HG03558 (cell line): ENCODE results near the gene BSG.
"Not testable (repeated sequence)": the region's sequence is repeated elsewhere in the genome, so short reads cannot be mapped to it uniquely, and the experiment has no call there.

Source experiments
- ATAC-seq: cut with Tn5 transposase; IDR thresholded peaks from one replicate; pipeline ENCODE4 v1.9.1; 2021; ENCODE audit warnings: moderate number of reproducible peaks; ENCODE audit not compliant: unreplicated experiment; ENCODE audit errors: extremely low read depth

Gene BSG

DNA sequence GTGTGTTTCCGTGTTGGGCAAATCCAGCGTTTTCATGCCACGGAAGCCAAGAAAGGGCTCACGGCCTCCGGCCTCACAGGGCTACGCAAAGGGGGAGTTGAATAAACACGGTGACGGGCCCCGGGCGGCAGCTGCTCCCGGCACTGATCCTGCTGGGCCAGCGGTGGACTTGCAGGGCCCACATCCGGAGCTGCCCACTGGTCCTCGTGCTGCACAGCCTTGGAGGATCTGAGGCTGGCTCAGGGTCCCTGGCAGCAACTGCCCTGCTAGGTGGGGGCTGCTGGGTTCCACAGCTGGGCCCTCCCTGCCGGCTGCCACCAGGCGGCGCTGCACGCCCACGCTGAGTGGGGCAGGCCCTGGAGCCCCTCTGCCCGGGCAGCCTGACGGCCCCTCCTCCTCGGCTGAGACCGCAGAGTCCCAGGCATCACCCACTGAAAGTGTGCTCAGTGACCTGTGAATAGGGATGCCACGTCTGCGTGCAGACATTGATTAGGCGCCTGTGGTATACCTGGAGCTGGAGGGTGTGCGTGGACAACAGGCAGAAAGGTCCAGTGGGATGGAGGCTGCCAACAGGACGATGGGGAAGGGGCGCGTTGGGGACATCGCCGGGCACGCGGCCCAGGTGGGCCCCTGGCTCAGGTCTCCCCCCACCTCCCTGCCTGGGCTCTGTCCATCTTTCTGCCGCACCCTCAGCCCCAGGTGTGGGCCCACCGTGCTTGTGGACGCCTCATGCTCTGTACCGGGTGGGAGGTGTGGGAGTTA is 12.0 kb downstream of the BSG start:
- no peak for ATAC-seq

GRCh38 chr19:585146-585545 is 12.8 kb downstream of the BSG start:
- ATAC-seq: not testable (repeated sequence)

DNA sequence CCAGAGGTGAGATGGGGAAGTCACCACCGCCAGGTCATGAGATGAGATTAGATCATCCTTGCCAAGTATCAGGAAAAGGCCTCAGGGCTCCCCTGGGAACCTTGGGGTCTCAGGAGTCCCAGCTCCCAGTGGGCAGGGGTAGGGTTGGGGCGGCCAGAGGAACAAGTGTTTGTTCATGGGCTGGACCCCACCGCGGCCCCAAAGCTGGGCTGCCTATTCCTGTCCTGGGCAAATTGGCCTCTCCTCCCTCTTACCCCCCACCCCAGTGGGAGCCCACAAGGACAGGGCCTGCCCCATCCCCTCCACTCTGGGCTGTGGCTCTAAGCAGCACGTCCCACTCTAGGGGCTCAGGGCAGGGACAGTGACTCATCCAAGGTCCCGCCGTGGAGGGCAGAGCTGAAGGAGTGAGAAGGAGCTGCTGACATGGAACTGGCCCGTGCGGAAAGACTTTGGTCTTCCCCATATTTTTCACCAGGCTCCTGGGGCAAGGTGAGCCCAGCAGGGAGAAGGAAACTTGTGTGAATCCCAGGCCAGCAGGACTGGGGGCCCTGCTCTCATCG is 13.2 kb downstream of the BSG start:
- no peak for ATAC-seq

- no peak for ATAC-seq
Measured at GRCh38 chr19:588093-588740, 15.8 kb downstream of the BSG start.

GRCh38 chr19:588741-589692 is 16.6 kb downstream of the BSG start:
- no peak for ATAC-seq

- no peak for ATAC-seq
Measured at GRCh38 chr19:589693-590395, 17.4 kb downstream of the BSG start, which contains the start of gene HCN2. HCN2 (plus strand) TSS chr19:589881; CDS start chr19:589946, 65 bp downstream.

- ATAC-seq: no peak
Measured at GRCh38 chr19:590396-590745, 18.0 kb downstream of the BSG start.

- no peak for ATAC-seq
Measured at GRCh38 chr19:590750-591098, 18.3 kb downstream of the BSG start.

- no peak for ATAC-seq
Measured at GRCh38 chr19:591099-591958, 18.9 kb downstream of the BSG start.

DNA sequence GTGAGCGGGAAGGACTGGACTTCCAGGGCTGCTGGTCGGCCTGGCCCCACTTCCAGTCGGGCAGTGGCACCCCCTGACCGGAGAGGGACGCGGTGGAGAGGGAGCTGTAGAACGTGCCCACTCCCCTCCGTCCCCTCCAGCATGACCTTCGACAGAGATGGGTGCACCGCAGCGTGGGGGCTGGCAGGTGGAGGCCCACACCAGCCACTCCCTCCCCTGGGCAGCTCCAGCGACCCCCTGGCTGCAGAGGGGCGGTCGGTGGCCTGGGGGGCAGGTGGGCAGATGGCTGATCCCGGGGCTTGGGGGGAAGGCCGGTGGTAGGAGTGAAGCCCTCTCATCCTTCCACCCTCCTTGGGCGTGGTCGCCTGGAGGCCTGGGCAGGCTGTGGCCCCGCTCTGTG is 19.7 kb downstream of the BSG start:
- no peak for ATAC-seq

DNA sequence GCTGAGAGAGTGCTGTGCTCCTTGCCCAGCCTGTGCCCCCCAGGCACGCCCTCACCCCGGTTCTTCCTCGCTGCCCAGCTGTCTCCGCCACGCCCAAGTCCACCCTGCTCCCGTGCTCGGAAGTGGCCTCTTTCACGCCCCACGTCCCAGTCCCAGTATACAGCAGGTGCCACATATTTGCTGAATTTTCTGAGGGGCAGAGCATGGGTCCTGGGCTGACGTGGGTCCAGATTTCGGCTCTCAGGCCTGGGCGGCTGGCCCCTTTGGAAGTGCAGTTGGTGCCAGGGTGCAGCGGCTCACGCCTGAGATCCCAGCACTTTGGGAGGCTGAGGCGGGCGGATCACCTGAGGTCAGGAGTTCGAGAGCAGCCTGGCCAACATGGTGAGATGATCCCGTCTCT is 20.7 kb downstream of the BSG start:
- no peak for ATAC-seq

DNA sequence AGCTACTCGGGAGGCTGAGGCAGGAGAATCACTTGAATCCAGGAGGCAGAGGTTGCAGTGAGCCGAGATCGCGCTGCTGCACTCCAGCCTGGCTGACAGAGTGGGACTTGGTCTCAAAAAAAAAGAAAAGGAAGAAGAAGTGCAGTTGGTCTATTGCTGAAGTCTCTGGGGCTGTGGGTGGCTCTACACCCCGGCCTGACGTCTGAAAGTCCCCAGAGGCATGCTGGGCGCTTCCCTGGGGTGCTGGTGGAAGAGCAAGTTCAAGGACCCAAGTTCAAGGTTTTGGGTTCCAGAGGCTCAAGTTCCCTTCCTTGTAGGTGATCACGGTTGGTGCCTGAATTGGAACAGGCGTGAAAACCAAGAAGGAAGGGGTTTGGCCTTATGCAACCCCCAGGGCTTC is 21.1 kb downstream of the BSG start:
- ATAC-seq: no peak

DNA sequence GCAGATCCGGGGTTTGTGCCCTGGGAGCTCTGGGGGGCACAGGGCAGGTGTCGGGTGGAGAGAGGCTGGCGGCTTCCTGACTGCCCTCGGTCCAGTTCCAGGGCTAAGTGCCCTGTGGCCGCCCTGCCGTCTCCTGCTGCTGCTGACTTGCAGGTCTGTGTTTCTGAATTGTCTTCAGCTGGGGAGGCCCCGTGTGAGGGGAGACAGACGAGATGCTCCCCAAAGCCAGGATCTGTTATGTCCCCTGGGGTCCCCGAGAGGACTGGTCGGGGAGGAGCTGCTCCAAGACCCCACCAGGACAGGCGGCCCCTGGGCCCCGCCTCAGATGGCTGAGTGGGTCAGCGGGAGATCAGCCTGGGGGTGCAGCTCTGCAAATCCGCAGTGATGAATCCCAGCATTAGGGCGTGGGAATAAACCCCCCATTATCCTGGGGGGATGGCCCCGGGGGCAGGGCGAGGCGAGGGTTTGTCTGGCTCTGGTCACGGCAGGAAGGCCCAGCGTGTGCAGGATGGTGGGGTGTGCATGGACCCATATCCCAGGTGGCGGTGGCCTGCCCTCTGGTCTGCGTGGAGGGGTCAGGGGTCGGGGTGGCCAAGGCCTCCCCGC is 22.0 kb downstream of the BSG start:
- no peak for ATAC-seq

GRCh38 chr19:595326-596262 is 23.2 kb downstream of the BSG start:
- no peak for ATAC-seq

GRCh38 chr19:596263-596655 is 23.9 kb downstream of the BSG start:
- no peak for ATAC-seq

GRCh38 chr19:597406-598315 is 25.3 kb downstream of the BSG start:
- no peak for ATAC-seq

DNA sequence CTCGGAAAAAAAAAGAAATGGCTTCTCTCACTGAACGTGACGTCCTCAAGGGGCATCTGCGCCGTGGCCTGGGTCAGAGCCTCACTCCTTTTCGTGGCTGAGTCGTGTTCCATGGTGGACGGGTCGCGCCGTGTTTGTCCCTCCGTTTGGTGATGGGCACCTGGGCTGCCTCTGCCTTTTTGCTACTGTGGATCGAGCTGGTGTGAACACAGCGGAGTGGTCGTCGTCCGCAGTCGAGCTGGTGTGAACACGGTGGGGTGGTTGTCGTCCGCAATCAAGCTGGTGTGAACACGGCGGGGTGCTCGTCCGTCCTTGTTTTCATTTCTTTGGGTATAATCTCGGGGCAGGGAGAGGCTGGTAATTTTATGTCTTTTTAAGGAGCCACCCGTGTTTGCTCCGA is 28.9 kb downstream of the BSG start:
- ATAC-seq: no peak
